ENCODE data around the gene POMP.

The POMP gene

DNA sequence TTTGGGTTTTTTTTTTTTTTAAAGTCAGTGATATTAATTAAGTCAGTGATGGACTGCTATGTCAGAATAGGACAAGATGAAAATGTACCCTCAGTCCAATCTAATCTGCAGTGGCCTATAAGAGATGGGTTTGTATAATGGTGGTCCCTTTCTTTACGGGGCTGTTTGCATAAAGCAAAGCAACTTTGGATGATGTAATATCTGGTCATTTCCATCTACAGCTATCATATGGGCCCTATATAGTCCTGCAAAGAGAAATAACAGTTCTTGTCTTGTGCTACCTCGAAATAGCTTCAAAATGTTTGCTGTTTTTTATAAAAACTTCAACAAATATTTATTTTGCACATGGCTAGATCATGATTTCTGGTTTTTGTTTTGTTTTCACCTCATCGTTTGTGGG lies 20.2 kb upstream of the POMP start:
- Histone ChIP-seq H3K27ac (ENCODE audit: low read depth, low read length) (no peak overlapping the region), H3K4me3 (ENCODE audit: low read depth, low read length) (no peak overlapping the region), H3K36me3 (ENCODE audit: insufficient read depth, low read length) (no peaks in the 10 kb centered on the region)

DNA sequence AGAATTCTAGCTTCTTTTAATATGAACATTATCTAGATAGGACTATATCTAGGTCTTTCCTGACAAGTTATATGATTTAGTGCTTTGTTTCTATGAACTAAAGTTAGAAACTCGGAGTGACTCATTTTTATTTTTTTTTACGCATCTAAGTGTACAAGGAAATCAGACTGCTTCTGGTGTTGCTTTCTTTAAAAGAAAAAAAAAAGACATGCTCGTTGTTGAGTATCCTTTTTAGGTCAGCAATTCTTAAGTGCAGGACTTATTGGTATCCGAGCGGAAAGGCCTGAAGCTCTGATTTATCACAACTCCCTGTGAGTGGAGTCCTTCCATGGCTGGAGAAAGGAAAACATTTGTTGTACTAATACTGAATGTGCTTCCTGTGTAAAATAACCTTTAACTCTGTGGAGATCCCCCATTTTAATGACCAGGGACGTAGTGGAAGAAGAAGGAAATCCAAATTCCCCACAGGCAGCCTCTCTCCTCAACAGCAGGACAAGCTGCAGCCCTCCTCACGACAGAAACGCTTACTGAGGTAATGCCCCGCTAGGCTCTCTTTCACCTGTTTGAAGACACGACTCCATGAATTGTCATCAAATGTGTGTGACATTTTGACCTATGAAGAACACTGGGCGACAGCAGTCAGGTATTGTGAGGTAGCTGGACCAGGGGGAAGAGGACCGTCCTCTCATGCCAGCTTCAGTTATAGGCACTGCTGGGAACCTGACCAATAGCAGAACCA lies 17.9 kb upstream of the POMP start:
- H3K4me1 ChIP-seq (ENCODE audit: control insufficient read depth, insufficient read depth, low read length, unreplicated experiment) = peaks cover 6% of the 10 kb centered on the region
- no peaks in the 10 kb centered on the region for H3K36me3 ChIP-seq (ENCODE audit: insufficient read depth, low read length)
- no peaks in the 10 kb centered on the region for H3K27me3 ChIP-seq (ENCODE audit: insufficient read depth, low read length)
- H3K27ac ChIP-seq (ENCODE audit: low read depth, low read length) = no peak overlapping the region
- no peak overlapping the region for H3K4me3 ChIP-seq (ENCODE audit: low read depth, low read length)
- no peak overlapping the region for H2AFZ ChIP-seq (ENCODE audit: low read length, unreplicated experiment)
- no peaks in the 10 kb centered on the region for H3K79me2 ChIP-seq (ENCODE audit: control insufficient read depth, insufficient read depth, low read length, unreplicated experiment)

More for the DNA sequence above, 20.2 kb upstream of the POMP start:
- H3K27me3 ChIP-seq (ENCODE audit: insufficient read depth, low read length) = no peaks in the 10 kb centered on the region
- no peaks in the 10 kb centered on the region for H3K79me2 ChIP-seq (ENCODE audit: control insufficient read depth, insufficient read depth, low read length, unreplicated experiment)
- no peak overlapping the region for H2AFZ ChIP-seq (ENCODE audit: low read length, unreplicated experiment)
- H3K4me1 ChIP-seq (ENCODE audit: control insufficient read depth, insufficient read depth, low read length, unreplicated experiment) = peaks cover 8% of the 10 kb centered on the region

DNA sequence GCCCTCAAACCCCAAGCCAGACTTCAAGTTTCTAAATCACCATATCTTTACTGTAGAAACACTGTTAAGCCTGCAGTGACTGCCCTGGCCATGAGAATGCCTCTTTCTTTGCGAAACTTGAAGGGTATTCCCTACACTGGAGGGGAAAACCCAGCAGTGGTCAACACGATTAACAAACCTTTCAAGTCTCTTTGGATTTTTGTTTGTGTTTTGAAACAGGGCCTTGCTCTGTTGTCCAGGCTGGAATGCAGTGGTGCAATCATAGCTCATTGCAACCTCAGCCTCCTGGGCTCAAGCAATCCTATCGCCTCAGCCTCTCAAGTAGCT lies 17.4 kb upstream of the POMP start:
- Histone ChIP-seq H3K79me2 (ENCODE audit: control insufficient read depth, insufficient read depth, low read length, unreplicated experiment) (no peaks in the 10 kb centered on the region), H3K27me3 (ENCODE audit: insufficient read depth, low read length) (no peaks in the 10 kb centered on the region), H2AFZ (ENCODE audit: low read length, unreplicated experiment) (no peak overlapping the region), H3K36me3 (ENCODE audit: insufficient read depth, low read length) (no peaks in the 10 kb centered on the region), H3K27ac (ENCODE audit: low read depth, low read length) (no peak overlapping the region), H3K4me1 (ENCODE audit: control insufficient read depth, insufficient read depth, low read length, unreplicated experiment) (peaks cover under 1% of the 10 kb centered on the region), H3K4me3 (ENCODE audit: low read depth, low read length) (no peak overlapping the region)

DNA sequence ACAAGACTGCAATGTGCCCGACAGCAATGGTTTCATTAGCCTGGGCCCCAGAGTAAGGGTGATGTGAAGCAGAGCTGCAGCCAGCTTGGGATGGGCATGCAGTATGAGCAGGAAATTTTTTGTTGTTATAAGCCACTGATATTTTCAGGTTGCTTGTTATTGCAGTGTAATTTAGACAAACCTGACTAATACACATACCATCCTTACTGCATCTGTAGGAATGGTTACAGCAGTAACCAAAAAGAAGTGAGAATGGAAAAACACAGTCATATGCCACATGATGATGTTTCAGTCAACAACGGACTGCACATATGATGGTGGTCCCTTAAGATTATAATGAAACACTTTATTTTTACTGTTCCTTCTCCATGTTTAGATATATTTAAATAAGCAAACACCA lies 8.6 kb upstream of the POMP start:
- Histone ChIP-seq H3K4me1 (ENCODE audit: control insufficient read depth, insufficient read depth, low read length, unreplicated experiment) (peaks cover 2% of the 10 kb centered on the region), H3K27me3 (ENCODE audit: insufficient read depth, low read length) (no peaks in the 10 kb centered on the region), H3K4me3 (ENCODE audit: low read depth, low read length) (no peak overlapping the region), H3K27ac (ENCODE audit: low read depth, low read length) (no peak overlapping the region), H2AFZ (ENCODE audit: low read length, unreplicated experiment) (no peak overlapping the region), H3K79me2 (ENCODE audit: control insufficient read depth, insufficient read depth, low read length, unreplicated experiment) (no peaks in the 10 kb centered on the region), H3K36me3 (ENCODE audit: insufficient read depth, low read length) (no peaks in the 10 kb centered on the region)

DNA sequence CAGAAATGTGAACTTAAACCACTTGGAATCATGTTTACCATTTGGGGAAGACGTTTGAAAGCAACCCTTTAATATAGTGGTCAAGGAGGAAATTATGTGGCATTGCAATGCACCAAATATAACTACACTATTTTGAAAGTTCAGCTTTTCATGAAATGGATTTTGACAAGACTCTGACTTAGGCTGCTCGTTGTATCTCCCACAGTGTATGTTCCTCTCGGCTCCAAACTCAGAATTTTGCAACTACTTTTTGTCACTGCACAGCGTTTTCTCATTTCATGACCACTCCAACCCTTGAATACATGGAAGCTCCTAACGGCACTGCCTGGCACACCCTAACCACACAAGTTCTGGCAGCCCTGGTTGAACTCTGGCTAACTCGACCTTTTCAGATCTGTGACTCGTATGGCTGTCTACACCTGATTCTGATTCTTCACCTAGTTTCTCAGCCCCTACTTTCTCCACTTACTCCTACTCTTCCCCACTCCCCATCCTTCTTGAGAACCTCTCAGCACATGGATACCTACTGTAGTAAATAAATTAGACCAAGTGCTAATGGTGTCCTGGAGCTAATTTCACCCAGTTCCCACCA lies 7.0 kb upstream of the POMP start:
- H3K27ac ChIP-seq (ENCODE audit: low read depth, low read length) = no peak overlapping the region
- H3K36me3 ChIP-seq (ENCODE audit: insufficient read depth, low read length) = no peaks in the 10 kb centered on the region
- H3K79me2 ChIP-seq (ENCODE audit: control insufficient read depth, insufficient read depth, low read length, unreplicated experiment) = peaks cover 7% of the 10 kb centered on the region
- H3K4me3 ChIP-seq (ENCODE audit: low read depth, low read length) = no peak overlapping the region
- H2AFZ ChIP-seq (ENCODE audit: low read length, unreplicated experiment) = no peak overlapping the region
- H3K27me3 ChIP-seq (ENCODE audit: insufficient read depth, low read length) = no peaks in the 10 kb centered on the region
- peaks cover 16% of the 10 kb centered on the region for H3K4me1 ChIP-seq (ENCODE audit: control insufficient read depth, insufficient read depth, low read length, unreplicated experiment)

DNA sequence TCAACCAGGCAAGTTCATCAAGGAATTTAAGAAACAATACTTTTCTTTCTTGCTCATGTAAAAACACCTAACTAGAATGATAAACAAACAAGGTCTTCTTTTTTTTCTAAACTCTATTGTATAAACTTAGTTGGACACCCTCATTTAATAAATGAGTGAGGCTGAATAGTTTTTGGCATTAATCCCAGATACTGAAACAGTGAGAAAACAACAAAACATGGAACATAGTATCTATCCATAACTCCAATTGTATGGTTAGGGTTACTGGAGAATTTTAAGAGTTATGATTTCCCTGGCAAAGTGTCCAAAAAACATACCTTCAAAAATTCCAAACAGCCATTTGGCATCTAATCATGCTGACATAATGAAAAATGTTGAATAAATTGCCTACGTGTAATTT lies 5.8 kb upstream of the POMP start:
- Histone ChIP-seq H3K27ac (ENCODE audit: low read depth, low read length) (no peak overlapping the region), H2AFZ (ENCODE audit: low read length, unreplicated experiment) (no peak overlapping the region), H3K4me1 (ENCODE audit: control insufficient read depth, insufficient read depth, low read length, unreplicated experiment) (peaks cover 24% of the 10 kb centered on the region), H3K27me3 (ENCODE audit: insufficient read depth, low read length) (no peaks in the 10 kb centered on the region), H3K36me3 (ENCODE audit: insufficient read depth, low read length) (no peaks in the 10 kb centered on the region), H3K4me3 (ENCODE audit: low read depth, low read length) (no peak overlapping the region), H3K79me2 (ENCODE audit: control insufficient read depth, insufficient read depth, low read length, unreplicated experiment) (peaks cover 18% of the 10 kb centered on the region)

DNA sequence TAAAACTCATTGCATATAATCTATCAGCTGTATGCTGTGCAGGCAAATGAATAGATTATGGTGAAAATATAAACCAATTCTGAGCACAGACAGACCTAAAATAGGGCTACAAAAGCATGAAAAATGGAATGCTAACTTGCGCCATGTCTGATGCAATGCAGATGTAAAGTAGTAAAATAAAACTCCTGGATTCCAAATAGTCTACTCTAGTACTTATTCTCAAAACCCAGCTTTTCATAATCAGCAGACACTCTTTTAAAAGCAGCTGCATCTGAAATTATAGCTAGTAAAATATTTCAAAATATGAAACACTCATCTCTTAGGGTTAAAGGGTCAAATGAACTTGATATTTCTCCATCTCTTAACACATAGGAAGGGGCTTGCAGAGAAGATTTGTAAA lies 4.7 kb upstream of the POMP start:
- H3K27ac ChIP-seq (ENCODE audit: low read depth, low read length) = no peak overlapping the region
- no peak overlapping the region for H2AFZ ChIP-seq (ENCODE audit: low read length, unreplicated experiment)
- H3K4me1 ChIP-seq (ENCODE audit: control insufficient read depth, insufficient read depth, low read length, unreplicated experiment) = peaks cover 24% of the 10 kb centered on the region
- no peaks in the 10 kb centered on the region for H3K27me3 ChIP-seq (ENCODE audit: insufficient read depth, low read length)
- H3K36me3 ChIP-seq (ENCODE audit: insufficient read depth, low read length) = no peaks in the 10 kb centered on the region
- H3K4me3 ChIP-seq (ENCODE audit: low read depth, low read length) = no peak overlapping the region
- peaks cover 28% of the 10 kb centered on the region for H3K79me2 ChIP-seq (ENCODE audit: control insufficient read depth, insufficient read depth, low read length, unreplicated experiment)

DNA sequence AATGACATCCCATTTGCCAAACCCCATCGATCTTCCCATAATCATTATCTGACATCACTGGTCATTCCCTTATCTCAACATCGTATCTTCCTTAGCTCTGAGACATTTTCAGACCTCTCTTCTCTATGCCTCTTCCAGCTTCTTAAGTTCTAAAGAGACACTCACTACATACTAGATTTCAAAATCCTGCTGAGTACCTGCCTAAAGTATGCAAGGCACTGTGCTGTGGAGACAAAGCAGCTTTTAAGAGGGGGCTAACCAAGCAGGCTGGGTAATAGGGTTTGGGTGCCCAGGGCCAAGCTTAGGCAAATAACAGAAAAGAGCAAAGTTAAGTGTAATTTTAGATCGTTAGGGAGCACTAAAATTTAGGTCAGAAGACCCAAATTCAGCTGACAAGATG lies 3.4 kb upstream of the POMP start:
- Histone ChIP-seq H3K4me3 (ENCODE audit: low read depth, low read length) (no peak overlapping the region), H2AFZ (ENCODE audit: low read length, unreplicated experiment) (peak overlapping the region; percentile 0), H3K27me3 (ENCODE audit: insufficient read depth, low read length) (no peaks in the 10 kb centered on the region), H3K27ac (ENCODE audit: low read depth, low read length) (peak overlapping the region; percentile 17; the same call in 1 of the 2 replicates), H3K4me1 (ENCODE audit: control insufficient read depth, insufficient read depth, low read length, unreplicated experiment) (peaks cover 29% of the 10 kb centered on the region), H3K36me3 (ENCODE audit: insufficient read depth, low read length) (peaks cover 4% of the 10 kb centered on the region; the same call in 1 of the 2 replicates), H3K79me2 (ENCODE audit: control insufficient read depth, insufficient read depth, low read length, unreplicated experiment) (peaks cover 41% of the 10 kb centered on the region)

DNA sequence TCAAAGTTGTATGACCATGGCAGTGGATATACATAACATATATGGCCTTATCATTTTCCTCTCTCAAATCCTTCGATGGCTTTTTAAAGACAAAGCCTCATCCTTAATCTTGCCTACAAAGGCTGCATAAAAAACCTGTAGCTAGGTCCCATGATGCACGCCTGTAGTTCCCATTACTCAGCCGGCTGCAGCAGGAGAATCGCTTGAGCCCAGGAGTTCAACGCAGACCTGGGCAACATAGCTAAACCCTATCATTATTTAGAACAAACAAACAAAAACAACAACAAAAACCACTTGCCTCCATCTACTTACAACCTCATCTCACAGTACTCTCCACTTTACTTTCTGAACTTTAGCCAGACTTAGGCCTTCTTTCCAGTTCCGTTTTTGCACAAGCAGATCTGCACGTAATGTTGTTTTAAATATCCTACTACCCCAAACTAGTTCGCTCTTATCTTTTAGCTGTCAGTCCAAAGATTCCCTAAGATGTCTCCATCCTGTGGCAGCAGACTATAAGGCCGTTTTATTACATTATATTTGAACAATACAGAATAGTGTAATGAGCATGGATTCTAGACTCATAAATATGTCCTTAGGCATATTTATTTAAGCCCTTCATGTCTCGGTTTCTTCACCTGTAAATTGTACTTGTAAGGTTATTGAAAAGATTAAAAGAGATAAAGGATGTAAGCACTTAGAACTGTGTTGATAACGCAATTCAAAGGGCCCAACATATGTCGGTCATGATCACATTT lies 969 bp upstream of the POMP start:
- Histone ChIP-seq H3K4me3 (ENCODE audit: low read depth, low read length) (peak overlapping the region; percentile 99), H2AFZ (ENCODE audit: low read length, unreplicated experiment) (no peak overlapping the region), H3K27me3 (ENCODE audit: insufficient read depth, low read length) (no peaks in the 10 kb centered on the region), H3K4me1 (ENCODE audit: control insufficient read depth, insufficient read depth, low read length, unreplicated experiment) (peaks cover 46% of the 10 kb centered on the region), H3K36me3 (ENCODE audit: insufficient read depth, low read length) (peaks cover 13% of the 10 kb centered on the region), H3K27ac (ENCODE audit: low read depth, low read length) (peak overlapping the region; percentile 95), H3K79me2 (ENCODE audit: control insufficient read depth, insufficient read depth, low read length, unreplicated experiment) (peaks cover 65% of the 10 kb centered on the region)

DNA sequence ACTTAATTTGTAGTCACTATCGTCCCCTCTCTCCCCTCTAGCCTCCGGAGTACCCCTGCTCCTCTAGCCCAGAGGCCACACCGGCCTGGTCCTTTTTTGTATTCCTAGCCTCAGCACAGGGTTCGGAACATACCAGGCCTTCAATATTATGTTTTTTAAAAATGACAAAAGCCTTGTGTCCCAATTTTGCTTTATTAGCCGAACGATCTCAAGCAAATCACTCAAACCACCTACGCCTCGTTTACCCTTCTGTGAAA lies 463 bp upstream of the POMP start:
- Histone ChIP-seq H3K27me3 (ENCODE audit: insufficient read depth, low read length) (no peaks in the 10 kb centered on the region), H3K4me3 (ENCODE audit: low read depth, low read length) (peak overlapping the region; percentile 99), H3K36me3 (ENCODE audit: insufficient read depth, low read length) (peaks cover 15% of the 10 kb centered on the region), H3K4me1 (ENCODE audit: control insufficient read depth, insufficient read depth, low read length, unreplicated experiment) (peaks cover 46% of the 10 kb centered on the region), H3K27ac (ENCODE audit: low read depth, low read length) (peak overlapping the region; percentile 95), H3K79me2 (ENCODE audit: control insufficient read depth, insufficient read depth, low read length, unreplicated experiment) (peaks cover 69% of the 10 kb centered on the region), H2AFZ (ENCODE audit: low read length, unreplicated experiment) (peak overlapping the region; percentile 6)

DNA sequence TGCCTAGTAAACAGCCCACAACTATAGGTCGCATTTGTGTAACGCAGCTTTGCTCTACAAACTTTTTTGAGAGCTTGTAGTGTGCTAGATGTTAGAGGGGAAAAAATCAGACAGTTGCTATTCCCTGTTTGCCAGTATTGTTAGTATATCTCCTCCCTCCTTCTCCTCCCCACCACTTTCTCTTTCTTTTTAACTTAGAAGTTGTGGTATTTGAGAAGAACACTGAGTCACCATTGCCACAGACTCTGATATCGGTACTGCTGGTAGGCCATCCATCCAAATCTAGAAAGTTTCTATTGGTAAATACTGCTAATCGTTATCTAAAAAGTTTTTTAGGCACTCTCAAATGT lies 666 bp downstream of the POMP start:
- Histone ChIP-seq H3K4me1 (ENCODE audit: control insufficient read depth, insufficient read depth, low read length, unreplicated experiment) (peaks cover 46% of the 10 kb centered on the region), H3K36me3 (ENCODE audit: insufficient read depth, low read length) (peaks cover 24% of the 10 kb centered on the region), H2AFZ (ENCODE audit: low read length, unreplicated experiment) (no peak overlapping the region), H3K4me3 (ENCODE audit: low read depth, low read length) (peak overlapping the region; percentile 99), H3K79me2 (ENCODE audit: control insufficient read depth, insufficient read depth, low read length, unreplicated experiment) (peaks cover 76% of the 10 kb centered on the region), H3K27ac (ENCODE audit: low read depth, low read length) (peak overlapping the region; percentile 95), H3K27me3 (ENCODE audit: insufficient read depth, low read length) (no peaks in the 10 kb centered on the region)

Data from ACC112 (cell line).